CD4-positive, CD25-positive, alpha-beta regulatory T cell (primary cell): ENCODE results near the gene OCSTAMP. TPM values are rescaled to one million over a fixed set of nuclear protein-coding genes. Genes with fewer than 3 reads are reported as not detected.

Experiments used
- ATAC-seq, 2 donors: fragments of 150-1000 bp; cut with Tn5 transposase; one replicate each; pipeline ENCODE4 v1.10.0; 2021; ENCODE audit warnings: low read depth in 2 of 2, moderate number of reproducible peaks in 2 of 2, moderate library complexity in 1 of 2
- DNase-seq, 3 donors: peaks; one replicate each; pipeline versions ENCODE4 v3.0.0 to v3.0.0-alpha.2; 2012 to 2022; ENCODE audit warnings: mixed read lengths in 1 of 3
- H3K27ac ChIP-seq: one replicate; pipeline ENCODE4 v1.7.0; 2013; ENCODE audit warnings: mild to moderate bottlenecking, low read length; ENCODE audit not compliant: insufficient read depth, poor library complexity, severe bottlenecking
- H3K27me3 ChIP-seq: one replicate; pipeline ENCODE4 v1.7.0; 2013; ENCODE audit warnings: low read length; ENCODE audit not compliant: control insufficient read depth, insufficient read depth
- H3K36me3 ChIP-seq: one replicate; pipeline ENCODE4 v1.7.0; 2013; ENCODE audit warnings: mild to moderate bottlenecking, low read length, moderate library complexity; ENCODE audit not compliant: control insufficient read depth, insufficient read depth
- H3K4me1 ChIP-seq: 2 replicates; pipeline ENCODE4 v1.7.0; 2013; ENCODE audit warnings: mild to moderate bottlenecking, low read length; ENCODE audit not compliant: insufficient read depth, control insufficient read depth, poor library complexity, severe bottlenecking
- H3K4me3 ChIP-seq: one replicate; pipeline ENCODE4 v1.7.0; 2013; ENCODE audit warnings: low read depth, mild to moderate bottlenecking, low read length, moderate library complexity
- H3K9me3 ChIP-seq, 2 experiments: 1 replicate in 1 of 2; 2 replicates in 1 of 2; pipeline ENCODE4 v1.7.0; 2013; ENCODE audit warnings: low read length in 2 of 2, mild to moderate bottlenecking in 1 of 2, moderate library complexity in 1 of 2; ENCODE audit not compliant: control insufficient read depth in 2 of 2
- H3K27ac Mint-ChIP-seq, 3 donors: one replicate each; pipeline ENCODE4 v1.8.0; 2020 to 2022; ENCODE audit warnings: mild to moderate bottlenecking in 3 of 3, mixed read lengths in 3 of 3, moderate library complexity in 2 of 3
- H3K27me3 Mint-ChIP-seq: one replicate; pipeline ENCODE4 v1.8.0; 2022; ENCODE audit warnings: mild to moderate bottlenecking, mixed read lengths
- H3K36me3 Mint-ChIP-seq: one replicate; pipeline ENCODE4 v1.8.0; 2020; ENCODE audit warnings: mixed read lengths
- H3K4me1 Mint-ChIP-seq, 4 donors: one replicate each; pipeline ENCODE4 v1.8.0; 2020 to 2022; ENCODE audit warnings: mixed read lengths in 4 of 4, mild to moderate bottlenecking in 1 of 4
- H3K4me3 Mint-ChIP-seq, 4 donors: one replicate each; pipeline ENCODE4 v1.8.0; 2020 to 2022; ENCODE audit warnings: mild to moderate bottlenecking in 4 of 4, mixed read lengths in 4 of 4, moderate library complexity in 3 of 4
- H3K9me3 Mint-ChIP-seq, 7 donors: one replicate each; pipeline ENCODE4 v1.8.0; 2020 to 2022; ENCODE audit warnings: mixed read lengths in 7 of 7, mild to moderate bottlenecking in 3 of 7, moderate library complexity in 2 of 7
- polyA plus RNA-seq, 4 donors: library from polyadenylated mRNA; unstranded; fragments of 300-500 nt; fragmentation: Illumina TruSeq; gene quantifications; one replicate each; pipeline ENCODE4 v1.2.3, GENCODE V29; 2021
- total RNA-seq: library from RNA; stranded (reverse); gene quantifications from one replicate; pipeline ENCODE4 v1.2.3, GENCODE V29; 2022

The OCSTAMP gene
- total RNA-seq: not detected
- not detected for polyA plus RNA-seq

DNA sequence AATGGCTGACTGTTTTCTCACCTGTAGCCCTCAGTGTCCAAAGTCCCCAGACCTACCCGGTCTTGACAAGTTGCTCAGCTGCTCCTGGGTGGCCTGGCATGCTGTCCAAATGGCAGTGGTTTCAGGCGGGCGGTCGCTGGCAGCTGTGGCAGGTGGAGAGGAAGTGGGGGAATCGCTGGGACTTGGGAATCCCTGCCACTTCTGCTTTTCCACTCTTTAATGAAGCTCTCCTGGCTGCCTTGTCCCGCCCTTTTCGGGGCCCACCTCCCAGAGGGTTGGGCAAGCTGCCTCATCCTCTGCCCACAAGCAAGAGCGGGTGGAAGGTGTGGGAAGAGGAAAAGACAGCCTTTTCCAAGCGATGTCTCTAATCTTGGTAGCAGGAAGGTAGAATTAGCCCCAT is at the start of gene OCSTAMP:
TSS of gene OCSTAMP (minus strand) at position 194 of the 400 bp plus-strand sequence. CDS start at position 100, 94 bp downstream.
- Mint-ChIP-seq H3K4me1 (peaks cover 0 to 17% (median 9%) of the 10 kb centered on the region in 4 donors), H3K9me3 (no peaks in the 10 kb centered on the region), H3K27me3 (no peaks in the 10 kb centered on the region), H3K27ac (no peak within 1 kb of the TSS), H3K4me3 (no peak within 1 kb of the TSS), H3K36me3 (no peaks in the 10 kb centered on the region)
- peaks cover 15% of the 10 kb centered on the region for H3K4me1 ChIP-seq
- no peaks in the 10 kb centered on the region for H3K9me3 ChIP-seq
- H3K27me3 ChIP-seq: no peaks in the 10 kb centered on the region
- ATAC-seq: no peak
- H3K36me3 ChIP-seq: no peaks in the 10 kb centered on the region
- H3K27ac ChIP-seq: no peak within 1 kb of the TSS
- no peak for DNase-seq
- no peak within 1 kb of the TSS for H3K4me3 ChIP-seq

DNA sequence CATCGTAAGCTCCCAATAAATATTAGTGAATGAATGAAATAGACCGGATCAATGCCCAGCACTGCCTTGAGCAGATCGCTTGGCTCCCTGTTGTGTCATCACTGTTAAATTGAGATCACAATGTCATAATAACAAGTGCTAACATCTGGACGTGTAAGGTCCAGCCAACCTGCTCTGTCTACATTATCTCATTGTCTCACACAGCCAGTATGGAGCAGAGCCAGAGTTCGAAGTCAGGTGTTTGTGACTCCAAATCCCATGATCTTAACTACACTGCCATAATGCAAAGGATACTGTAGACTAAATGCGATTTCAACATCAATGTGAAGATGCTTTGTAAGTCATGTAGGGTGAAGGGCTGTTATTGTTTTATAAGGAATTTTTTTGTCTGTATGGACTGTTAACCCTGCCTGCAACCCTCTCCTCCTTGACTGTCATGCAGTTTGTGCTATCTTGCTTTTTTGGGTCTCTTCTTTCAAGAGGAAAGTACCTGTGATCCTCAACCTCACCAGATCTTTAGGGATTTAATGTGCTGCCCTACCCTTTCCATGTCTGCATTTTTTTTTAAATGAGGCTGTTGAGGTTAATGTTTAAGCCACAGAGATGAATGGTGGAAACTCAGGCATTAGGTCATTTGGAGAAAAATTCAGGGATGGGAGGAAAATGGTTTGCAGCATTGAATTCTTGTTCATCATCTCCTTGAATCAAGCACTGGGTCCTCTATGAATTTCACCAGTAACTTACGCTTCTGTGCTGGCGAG is 49.0 kb upstream of the OCSTAMP start:
- Histone ChIP-seq H3K4me3 (no peak overlapping the region), H3K27me3 (peaks cover 3% of the 10 kb centered on the region), H3K4me1 (no peaks in the 10 kb centered on the region), H3K36me3 (no peaks in the 10 kb centered on the region), H3K27ac (no peak overlapping the region), H3K9me3 (no peaks in the 10 kb centered on the region)
- no peaks in the 10 kb centered on the region for H3K4me1 Mint-ChIP-seq
- H3K27me3 Mint-ChIP-seq: peaks cover 20% of the 10 kb centered on the region
- no peak overlapping the region for H3K27ac Mint-ChIP-seq
- H3K4me3 Mint-ChIP-seq: no peak overlapping the region
- DNase-seq: no peak
- H3K9me3 Mint-ChIP-seq: peaks cover 0 to 1% (median 0%) of the 10 kb centered on the region in 7 donors
- no peak for ATAC-seq
- H3K36me3 Mint-ChIP-seq: no peaks in the 10 kb centered on the region

- no peak overlapping the region for H3K4me3 ChIP-seq
- Mint-ChIP-seq H3K9me3 (peaks cover 0 to 1% (median 0%) of the 10 kb centered on the region in 7 donors), H3K4me1 (no peaks in the 10 kb centered on the region), H3K36me3 (no peaks in the 10 kb centered on the region), H3K27me3 (peaks cover 19% of the 10 kb centered on the region), H3K4me3 (no peak overlapping the region), H3K27ac (no peak overlapping the region)
- no peaks in the 10 kb centered on the region for H3K9me3 ChIP-seq
- H3K27me3 ChIP-seq: peaks cover 5% of the 10 kb centered on the region
- no peaks in the 10 kb centered on the region for H3K36me3 ChIP-seq
- no peaks in the 10 kb centered on the region for H3K4me1 ChIP-seq
- DNase-seq: no peak
- H3K27ac ChIP-seq: no peak overlapping the region
- ATAC-seq: no peak
Observed at GRCh38 chr20:46595933-46596332, 45.5 kb upstream of the OCSTAMP start.

DNA sequence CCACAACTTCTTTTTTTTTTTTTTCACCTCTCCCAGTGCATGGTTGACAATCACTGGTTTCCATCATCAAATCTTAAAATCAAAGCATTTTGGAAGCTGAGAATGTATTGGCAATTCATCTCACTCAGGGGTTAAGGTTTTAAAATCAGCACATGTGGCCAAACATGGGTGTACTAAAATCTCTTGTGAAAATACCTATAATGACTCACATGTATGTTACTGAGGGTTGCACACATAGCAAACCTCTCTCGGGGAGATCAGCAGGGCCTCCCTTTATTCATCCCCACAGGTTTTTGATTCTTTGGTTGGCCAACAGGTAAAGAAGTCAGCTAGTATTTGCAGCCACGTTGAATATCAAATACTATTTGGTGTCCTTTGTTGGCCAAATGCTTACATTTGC is 44.3 kb upstream of the OCSTAMP start:
- H3K36me3 ChIP-seq: no peaks in the 10 kb centered on the region
- H3K9me3 ChIP-seq: no peaks in the 10 kb centered on the region
- H3K27me3 ChIP-seq: peaks cover 5% of the 10 kb centered on the region
- Mint-ChIP-seq H3K27ac (no peak overlapping the region), H3K4me3 (no peak overlapping the region), H3K27me3 (peaks cover 15% of the 10 kb centered on the region), H3K36me3 (no peaks in the 10 kb centered on the region), H3K9me3 (peaks cover 0 to 1% (median 0%) of the 10 kb centered on the region in 7 donors), H3K4me1 (no peaks in the 10 kb centered on the region)
- no peak for DNase-seq
- no peak overlapping the region for H3K4me3 ChIP-seq
- H3K4me1 ChIP-seq: no peaks in the 10 kb centered on the region
- no peak overlapping the region for H3K27ac ChIP-seq
- ATAC-seq: no peak

DNA sequence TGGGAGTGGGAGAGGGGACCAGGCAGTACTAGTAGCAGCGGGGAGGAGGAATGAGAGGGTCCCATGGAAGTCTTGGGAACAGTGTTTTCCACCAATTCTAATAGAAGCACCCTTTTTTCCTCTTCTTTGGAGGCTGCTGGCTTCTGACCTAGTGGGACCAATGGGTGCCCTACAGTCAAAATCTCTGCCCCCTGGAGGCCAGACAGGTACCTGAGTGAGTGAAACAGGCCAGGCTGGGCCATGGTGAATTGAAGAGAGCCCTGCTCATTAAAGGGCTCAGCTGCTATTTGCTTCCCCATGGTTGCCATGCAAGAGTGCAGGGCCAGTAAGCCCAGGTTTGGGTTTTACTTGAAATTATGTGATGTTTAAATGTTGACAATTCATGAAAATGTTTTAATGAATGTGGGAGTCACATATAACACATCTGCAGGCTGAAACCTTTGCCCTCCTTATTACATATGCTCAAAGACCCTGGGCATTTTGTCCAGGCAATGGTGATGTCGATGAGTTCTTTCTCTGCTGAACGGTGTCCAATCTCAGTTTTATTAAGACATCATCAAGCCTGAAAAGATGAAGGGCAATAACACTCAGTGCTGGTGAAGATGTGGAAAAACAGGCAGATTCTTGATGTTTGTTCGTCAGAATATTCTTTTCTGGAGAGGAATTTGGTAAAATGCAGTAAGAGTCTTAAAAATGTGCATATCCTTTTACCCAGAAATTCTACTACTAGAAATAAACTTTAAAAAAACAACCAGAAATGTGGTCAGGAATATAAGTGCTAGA is 42.3 kb upstream of the OCSTAMP start:
- ATAC-seq (no peak), DNase-seq (peak in 1 of 3 donors; percentile 22)
- H3K4me1 ChIP-seq: no peaks in the 10 kb centered on the region
- H3K27me3 ChIP-seq: peaks cover 5% of the 10 kb centered on the region
- Mint-ChIP-seq H3K4me3 (no peak overlapping the region), H3K27ac (no peak overlapping the region), H3K36me3 (no peaks in the 10 kb centered on the region), H3K4me1 (peaks cover 0 to 4% (median 0%) of the 10 kb centered on the region in 4 donors), H3K27me3 (peaks cover 5% of the 10 kb centered on the region), H3K9me3 (no peaks in the 10 kb centered on the region)
- no peaks in the 10 kb centered on the region for H3K9me3 ChIP-seq
- no peak overlapping the region for H3K4me3 ChIP-seq
- no peak overlapping the region for H3K27ac ChIP-seq
- no peaks in the 10 kb centered on the region for H3K36me3 ChIP-seq

DNA sequence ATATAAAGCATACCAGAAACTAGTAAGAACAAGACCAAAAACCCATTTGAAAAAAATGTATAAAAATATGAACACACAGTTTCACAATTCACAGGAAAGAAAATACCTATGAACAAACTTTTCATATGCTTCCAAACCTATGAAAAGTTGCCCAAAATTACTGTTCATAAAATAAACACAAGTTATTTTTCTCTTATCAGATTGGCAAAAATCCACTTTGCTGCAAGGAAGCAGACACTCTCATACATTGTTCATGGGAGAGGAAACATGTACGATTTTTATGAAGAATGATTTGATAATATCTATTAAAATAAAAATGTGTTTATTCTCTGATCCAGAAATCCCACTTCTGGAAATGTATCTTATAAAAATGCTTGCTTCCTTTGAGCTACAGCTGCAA is 40.0 kb upstream of the OCSTAMP start:
- no peaks in the 10 kb centered on the region for H3K9me3 Mint-ChIP-seq
- peaks cover 0 to 4% (median 0%) of the 10 kb centered on the region in 4 donors for H3K4me1 Mint-ChIP-seq
- H3K27ac Mint-ChIP-seq: no peak overlapping the region
- ATAC-seq (no peak), DNase-seq (no peak)
- Histone ChIP-seq H3K27me3 (peaks cover 3% of the 10 kb centered on the region), H3K9me3 (no peaks in the 10 kb centered on the region), H3K36me3 (no peaks in the 10 kb centered on the region), H3K27ac (no peak overlapping the region), H3K4me1 (no peaks in the 10 kb centered on the region), H3K4me3 (no peak overlapping the region)
- H3K4me3 Mint-ChIP-seq: no peak overlapping the region
- H3K36me3 Mint-ChIP-seq: no peaks in the 10 kb centered on the region
- peaks cover 5% of the 10 kb centered on the region for H3K27me3 Mint-ChIP-seq

GRCh38 chr20:46588532-46589511 is 38.4 kb upstream of the OCSTAMP start:
- H3K9me3 Mint-ChIP-seq: no peaks in the 10 kb centered on the region

More at GRCh38 chr20:46588532-46589511, 38.4 kb upstream of the OCSTAMP start:
- Mint-ChIP-seq H3K4me1 (peaks cover 0 to 4% (median 0%) of the 10 kb centered on the region in 4 donors), H3K27ac (no peak overlapping the region), H3K4me3 (no peak overlapping the region), H3K36me3 (no peaks in the 10 kb centered on the region), H3K27me3 (peaks cover 10% of the 10 kb centered on the region)
- Histone ChIP-seq H3K27me3 (peaks cover 2% of the 10 kb centered on the region), H3K4me3 (no peak overlapping the region), H3K36me3 (no peaks in the 10 kb centered on the region), H3K9me3 (no peaks in the 10 kb centered on the region), H3K27ac (no peak overlapping the region), H3K4me1 (no peaks in the 10 kb centered on the region)
- peak in 1 of 3 donors; percentile 8 for DNase-seq
- ATAC-seq: no peak
